Muscle layer of colon (tissue), 2 donors: ENCODE measurements around the gene ABCC9.
"Not testable (repeated sequence)": the region's sequence is repeated elsewhere in the genome, so short reads cannot be mapped to it uniquely, and the experiment has no call there.

Experiments
- H3K27ac ChIP-seq: one replicate; pipeline ENCODE4 v1.7.0; 2013; ENCODE audit warnings: low read depth, mild to moderate bottlenecking, low read length, moderate library complexity
- H3K27me3 ChIP-seq, 2 donors: one replicate each; pipeline ENCODE4 v1.7.0; 2013; ENCODE audit warnings: low read length in 2 of 2, mild to moderate bottlenecking in 2 of 2; ENCODE audit not compliant: insufficient read depth in 2 of 2, control insufficient read depth in 1 of 2
- H3K36me3 ChIP-seq: one replicate; pipeline ENCODE4 v1.7.0; 2013; ENCODE audit warnings: mild to moderate bottlenecking, low read length; ENCODE audit not compliant: insufficient read depth
- H3K4me1 ChIP-seq: one replicate; pipeline ENCODE4 v1.7.0; 2013; ENCODE audit warnings: mild to moderate bottlenecking, low read length; ENCODE audit not compliant: insufficient read depth
- H3K4me3 ChIP-seq, 2 donors: one replicate each; pipeline ENCODE4 v1.7.0; 2013; ENCODE audit warnings: low read length in 2 of 2, low read depth in 1 of 2, mild to moderate bottlenecking in 1 of 2, moderate library complexity in 1 of 2
- H3K9ac ChIP-seq: one replicate; pipeline ENCODE4 v1.7.0; 2013; ENCODE audit warnings: low read length
- H3K9me3 ChIP-seq: one replicate; pipeline ENCODE4 v1.7.0; 2013; ENCODE audit warnings: mild to moderate bottlenecking, low read length
- donor health status: abdominal sarcoma.
- donor health status: Adenocarcinoma of cecum.

Gene ABCC9

GRCh38 chr12:21899532-21899931, 41.7 kb downstream of the ABCC9 start:
- H3K9me3 ChIP-seq, H3K27ac ChIP-seq, H3K4me3 ChIP-seq, H3K9ac ChIP-seq, H3K27me3 ChIP-seq, H3K36me3 ChIP-seq: not testable (repeated sequence)
- peaks cover 12% of the 10 kb centered on the region for H3K4me1 ChIP-seq

GRCh38 chr12:21895651-21896050, 45.6 kb downstream of the ABCC9 start:
- Histone ChIP-seq H3K4me3 (no peak overlapping the region), H3K4me1 (peaks cover 39% of the 10 kb centered on the region), H3K36me3 (no peaks in the 10 kb centered on the region), H3K9ac (no peak overlapping the region), H3K27ac (peak overlapping the region; percentile 62), H3K27me3 (no peaks in the 10 kb centered on the region), H3K9me3 (no peaks in the 10 kb centered on the region)

DNA sequence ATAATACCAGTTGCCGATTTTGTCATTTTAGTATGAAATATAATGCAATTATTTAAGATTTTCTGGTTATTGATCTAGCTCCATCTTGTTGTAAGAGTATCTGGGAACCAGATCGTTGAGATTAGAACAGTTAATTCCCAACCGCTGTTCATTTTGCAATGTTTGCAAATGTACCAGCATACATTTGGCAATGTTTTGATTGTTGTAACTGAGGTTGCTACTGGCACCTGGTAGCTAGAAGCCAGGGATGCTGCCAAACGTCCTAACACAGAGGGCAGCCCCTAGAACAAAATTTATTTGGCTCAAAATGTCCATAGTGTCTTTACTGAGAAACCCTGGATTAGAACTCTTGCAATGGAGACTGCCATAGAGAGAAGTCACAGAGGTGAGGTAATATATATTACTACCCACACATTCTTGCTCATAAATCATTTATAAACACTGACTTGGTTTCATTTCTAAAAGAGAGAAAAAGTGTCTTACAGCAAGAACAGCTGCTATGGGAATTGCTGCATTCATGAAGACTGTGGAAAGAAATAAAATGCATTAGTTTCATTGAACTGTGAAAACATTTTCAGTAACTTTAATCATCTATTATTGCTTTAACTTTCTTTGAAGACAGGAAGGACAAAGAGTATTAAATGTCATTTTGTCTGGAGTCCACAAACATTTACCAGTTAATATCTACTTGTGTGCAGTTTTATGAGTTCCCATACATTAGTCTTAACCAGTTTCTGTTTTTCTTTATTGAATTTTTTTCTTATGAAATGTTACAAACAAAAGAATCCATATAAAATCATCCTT, 46.2 kb downstream of the ABCC9 start:
- Histone ChIP-seq H3K36me3 (no peaks in the 10 kb centered on the region), H3K27me3 (no peaks in the 10 kb centered on the region), H3K27ac (peak overlapping the region; percentile 62), H3K9me3 (no peaks in the 10 kb centered on the region), H3K9ac (no peak overlapping the region), H3K4me1 (peaks cover 39% of the 10 kb centered on the region), H3K4me3 (no peak overlapping the region)

DNA sequence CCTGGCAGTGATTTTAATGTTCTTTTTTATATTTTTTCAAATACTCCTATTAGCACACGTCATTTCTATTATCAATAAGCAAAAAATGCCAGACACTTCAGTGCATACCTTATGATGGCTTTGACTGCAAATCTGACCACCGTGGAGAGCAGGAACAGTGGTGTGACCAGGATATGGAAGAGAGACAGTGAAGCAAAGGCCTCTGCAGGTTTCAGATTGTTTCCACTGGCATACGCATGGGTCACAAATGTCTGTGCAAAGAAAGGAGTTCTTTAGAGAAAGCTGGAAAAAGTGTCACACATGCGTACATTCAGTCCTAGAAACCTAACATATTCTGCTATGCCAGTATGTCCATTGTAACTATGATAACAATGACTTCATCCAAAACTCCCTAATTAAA, 47.3 kb downstream of the ABCC9 start:
- H3K9me3 ChIP-seq, result no peaks in the 10 kb centered on the region
- H3K9ac ChIP-seq, result no peak overlapping the region
- no peaks in the 10 kb centered on the region for H3K27me3 ChIP-seq
- no peaks in the 10 kb centered on the region for H3K36me3 ChIP-seq
- peaks cover 39% of the 10 kb centered on the region for H3K4me1 ChIP-seq
- H3K4me3 ChIP-seq, result no peak overlapping the region
- peak overlapping the region; percentile 62 for H3K27ac ChIP-seq

- Histone ChIP-seq H3K27ac (peak overlapping the region; percentile 77), H3K9ac (no peak overlapping the region), H3K9me3 (no peaks in the 10 kb centered on the region), H3K36me3 (no peaks in the 10 kb centered on the region), H3K4me3 (no peak overlapping the region), H3K27me3 (no peaks in the 10 kb centered on the region), H3K4me1 (peaks cover 49% of the 10 kb centered on the region)
Observed at GRCh38 chr12:21892341-21892740, 48.9 kb downstream of the ABCC9 start.

- Histone ChIP-seq H3K4me1 (peaks cover 49% of the 10 kb centered on the region), H3K9me3 (no peaks in the 10 kb centered on the region), H3K9ac (no peak overlapping the region), H3K4me3 (peak overlapping the region in 1 of 2 donors; percentile 19), H3K36me3 (no peaks in the 10 kb centered on the region), H3K27ac (peak overlapping the region; percentile 77), H3K27me3 (no peaks in the 10 kb centered on the region)
Observed at GRCh38 chr12:21891751-21892217, 49.4 kb downstream of the ABCC9 start.

DNA sequence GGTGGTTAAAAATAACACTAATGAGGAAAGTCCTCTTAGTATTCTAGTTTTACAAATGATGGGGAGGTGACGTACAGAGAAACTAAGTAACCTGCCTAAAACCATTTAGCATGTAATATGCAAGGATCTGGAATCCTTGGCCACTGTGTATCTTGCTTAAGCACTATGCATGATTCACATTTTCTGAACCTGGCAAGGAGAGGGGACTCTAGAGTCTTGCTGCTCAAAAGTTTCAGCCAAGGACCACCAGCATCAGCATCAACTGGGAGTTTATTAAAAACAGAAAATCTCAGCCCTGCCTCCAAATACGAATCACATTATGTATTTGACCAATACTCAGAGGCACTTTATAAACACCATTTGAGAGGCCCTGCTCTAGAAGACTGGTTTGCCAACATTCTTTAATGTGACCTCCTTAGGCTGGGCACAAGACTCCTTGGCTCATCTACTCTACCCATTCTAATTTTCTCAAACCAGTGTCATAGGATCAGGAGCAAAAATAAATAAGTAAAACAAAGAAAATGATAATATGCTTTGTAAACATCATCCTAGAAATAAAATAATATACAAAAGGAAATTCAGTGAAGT, 52.9 kb downstream of the ABCC9 start:
- Histone ChIP-seq H3K4me1 (peaks cover 35% of the 10 kb centered on the region), H3K36me3 (no peaks in the 10 kb centered on the region), H3K27ac (no peak overlapping the region), H3K9ac (no peak overlapping the region), H3K27me3 (no peaks in the 10 kb centered on the region), H3K9me3 (no peaks in the 10 kb centered on the region), H3K4me3 (no peak overlapping the region)

DNA sequence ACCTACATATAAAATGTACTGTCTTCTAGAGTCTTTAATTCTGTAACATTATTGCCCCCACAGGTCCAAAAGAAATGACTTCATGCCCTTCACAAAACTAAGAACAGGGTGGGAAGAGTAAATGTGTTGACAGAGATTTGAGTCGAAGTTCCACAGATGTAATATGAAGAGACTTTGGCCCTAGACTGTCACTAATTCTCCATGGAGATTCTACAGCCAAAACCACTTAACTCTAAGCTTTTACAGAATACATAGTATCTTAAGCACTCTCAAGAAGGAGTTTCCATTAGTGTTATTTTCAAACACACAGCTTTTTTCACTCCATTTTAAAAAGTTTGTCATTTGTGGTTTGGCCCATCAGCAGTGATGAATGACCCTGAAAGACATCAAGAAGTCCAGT, 56.3 kb downstream of the ABCC9 start:
- Histone ChIP-seq H3K36me3 (no peaks in the 10 kb centered on the region), H3K4me3 (no peak overlapping the region), H3K9me3 (no peaks in the 10 kb centered on the region), H3K4me1 (peaks cover 24% of the 10 kb centered on the region), H3K27ac (no peak overlapping the region), H3K27me3 (no peaks in the 10 kb centered on the region), H3K9ac (no peak overlapping the region)

DNA sequence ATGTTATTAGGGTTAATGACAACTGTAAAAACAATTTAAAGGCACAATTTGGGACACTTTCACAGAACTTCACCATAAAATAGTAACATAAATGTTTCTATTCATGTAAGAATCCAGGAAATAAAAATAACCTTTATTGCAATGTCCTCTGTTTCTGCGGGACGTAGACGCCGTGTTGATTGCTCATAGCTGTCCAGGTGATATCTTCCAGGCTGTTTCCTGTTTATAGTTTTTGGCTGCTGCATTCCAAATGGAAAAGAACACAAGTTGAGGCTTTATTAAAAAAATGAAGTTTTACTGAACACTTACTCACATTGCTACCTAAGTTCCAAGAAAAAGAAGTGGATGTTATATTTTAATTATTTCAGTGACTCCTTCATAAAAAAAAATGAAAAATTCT, 58.6 kb downstream of the ABCC9 start:
- no peak overlapping the region for H3K9ac ChIP-seq
- no peaks in the 10 kb centered on the region for H3K27me3 ChIP-seq
- peak overlapping the region; percentile 4 for H3K27ac ChIP-seq
- H3K4me3 ChIP-seq, result no peak overlapping the region
- H3K4me1 ChIP-seq, result peaks cover 13% of the 10 kb centered on the region
- H3K36me3 ChIP-seq, result no peaks in the 10 kb centered on the region
- no peaks in the 10 kb centered on the region for H3K9me3 ChIP-seq

DNA sequence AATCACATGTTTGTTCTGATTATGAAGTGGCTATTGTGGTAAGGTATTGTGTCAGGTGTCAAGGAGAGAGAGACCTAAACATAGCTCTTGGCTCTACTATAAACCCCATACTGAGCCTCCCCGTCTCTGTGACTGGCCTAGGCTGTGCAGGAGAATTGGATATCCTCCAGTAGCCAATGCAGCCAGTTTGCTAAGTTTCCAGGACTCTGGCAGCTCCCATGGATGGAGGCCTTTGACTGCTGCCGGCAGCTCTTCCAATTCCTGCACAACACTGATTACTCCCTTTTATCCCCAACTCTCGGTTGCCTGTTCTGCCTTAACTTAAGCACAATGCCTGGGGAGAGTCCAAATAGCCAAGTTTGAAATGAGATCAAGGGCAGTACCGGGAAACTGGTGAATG, 59.3 kb downstream of the ABCC9 start:
- H3K9me3 ChIP-seq, result no peaks in the 10 kb centered on the region
- no peaks in the 10 kb centered on the region for H3K27me3 ChIP-seq
- no peak overlapping the region for H3K9ac ChIP-seq
- H3K27ac ChIP-seq, result peak overlapping the region; percentile 4
- H3K4me3 ChIP-seq, result no peak overlapping the region
- H3K4me1 ChIP-seq, result peaks cover 13% of the 10 kb centered on the region
- H3K36me3 ChIP-seq, result no peaks in the 10 kb centered on the region

DNA sequence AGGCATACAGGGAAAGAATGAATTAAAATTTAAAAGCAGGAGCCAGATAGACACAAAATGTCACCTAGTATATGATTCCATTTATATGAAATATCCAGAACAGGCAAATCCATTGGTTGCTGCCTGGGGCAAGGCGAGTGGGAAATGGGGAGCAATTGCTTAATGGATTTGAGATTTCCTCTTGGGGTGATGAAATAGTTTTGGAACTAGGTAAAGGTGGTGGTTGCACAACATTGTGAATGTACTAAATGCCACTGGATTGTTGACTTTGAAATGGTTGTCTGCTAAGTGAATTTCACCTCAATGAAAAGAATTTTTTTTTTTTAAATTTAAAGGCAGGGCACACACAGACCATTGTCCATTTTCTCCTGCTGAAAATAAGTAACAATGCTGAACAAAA, 61.9 kb downstream of the ABCC9 start:
- Histone ChIP-seq H3K4me1 (peaks cover 13% of the 10 kb centered on the region), H3K36me3 (no peaks in the 10 kb centered on the region), H3K4me3 (no peak overlapping the region), H3K27me3 (no peaks in the 10 kb centered on the region), H3K27ac (no peak overlapping the region), H3K9me3 (no peaks in the 10 kb centered on the region), H3K9ac (no peak overlapping the region)
